CD4-positive, alpha-beta T cell treated with Interleukin-10 for 1 hour (primary cell): Measurements from ENCODE around the gene STK32C.
"Not testable (repeated sequence)": the region's sequence is repeated elsewhere in the genome, so short reads cannot be mapped to it uniquely, and the experiment has no call there.

ENCODE experiments used
- DNase-seq: peaks from one replicate; pipeline ENCODE4 v3.0.0-alpha.2; 2020

STK32C gene

DNA sequence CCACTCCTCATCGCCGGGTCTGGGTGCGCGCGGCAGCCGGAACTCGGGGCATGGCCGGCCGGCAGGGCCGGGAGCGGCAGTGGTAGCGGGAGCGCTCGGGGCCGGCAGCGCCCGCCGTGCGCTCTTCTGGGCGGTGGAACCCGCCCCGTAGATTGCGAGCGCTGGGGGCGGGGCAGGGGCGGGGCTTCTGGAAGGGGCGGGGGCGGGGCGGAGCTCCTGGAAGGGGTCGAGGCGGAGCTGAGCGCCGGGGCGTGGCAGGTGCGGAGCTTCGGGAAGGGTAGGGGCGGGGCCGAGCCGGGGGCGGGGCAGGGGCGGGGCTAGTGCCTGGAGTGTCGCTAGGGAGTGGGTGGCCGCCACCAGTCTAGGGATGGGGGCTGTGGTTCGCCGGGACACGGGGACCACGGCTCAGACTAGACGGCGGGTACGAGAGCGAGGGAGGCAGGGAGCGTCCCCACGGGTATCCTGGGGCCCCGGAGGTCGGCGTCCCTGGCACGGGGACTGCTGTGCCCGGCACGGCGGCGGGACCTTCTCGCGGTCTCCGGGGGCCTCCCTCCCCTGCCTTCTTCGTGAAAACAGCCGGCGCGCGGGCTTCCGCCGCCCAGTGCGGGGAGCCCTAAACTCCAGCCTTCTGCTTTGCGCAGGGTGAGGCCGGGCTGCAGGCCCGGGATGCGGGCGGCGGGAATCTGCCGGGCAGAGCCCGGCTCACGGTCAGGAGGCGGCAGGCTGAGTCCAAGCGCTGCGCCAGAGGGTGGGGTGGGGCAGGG lies at the start of gene STK32C:
Gene STK32C, minus strand, starts transcription at position 128 of the 764 bp plus-strand sequence. Its CDS starts 117 bp downstream, at position 11.
- DNase-seq, result peak; percentile 92

DNA sequence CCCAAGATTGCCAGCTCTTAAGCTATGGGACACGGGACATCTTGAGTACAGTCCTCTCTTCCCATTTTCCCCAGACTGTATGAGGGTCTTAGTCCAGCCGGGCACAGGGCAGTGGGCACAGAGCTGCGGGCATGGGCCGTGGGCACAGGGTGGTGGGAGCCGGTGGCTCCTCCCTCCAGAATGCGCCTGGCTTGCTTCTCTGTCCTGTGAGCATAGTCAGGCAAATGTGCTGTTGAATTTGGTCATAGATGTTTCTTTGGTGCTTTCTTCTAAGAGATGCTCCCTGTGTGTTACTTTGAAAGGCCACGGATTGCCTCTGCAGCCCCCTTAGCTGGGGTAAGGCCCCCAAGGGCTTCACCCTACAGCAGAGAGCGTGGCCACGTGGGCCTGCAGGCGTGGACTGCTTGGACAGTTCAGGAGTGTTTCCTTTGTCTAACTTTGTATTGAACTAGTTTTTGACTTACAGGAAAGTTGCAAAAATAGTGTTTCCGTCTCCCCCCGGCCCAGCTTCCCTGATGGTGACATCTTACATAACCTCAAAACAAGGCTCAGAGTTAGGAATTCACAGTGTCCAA lies 49.0 kb upstream of the STK32C start:
- no peak for DNase-seq

DNA sequence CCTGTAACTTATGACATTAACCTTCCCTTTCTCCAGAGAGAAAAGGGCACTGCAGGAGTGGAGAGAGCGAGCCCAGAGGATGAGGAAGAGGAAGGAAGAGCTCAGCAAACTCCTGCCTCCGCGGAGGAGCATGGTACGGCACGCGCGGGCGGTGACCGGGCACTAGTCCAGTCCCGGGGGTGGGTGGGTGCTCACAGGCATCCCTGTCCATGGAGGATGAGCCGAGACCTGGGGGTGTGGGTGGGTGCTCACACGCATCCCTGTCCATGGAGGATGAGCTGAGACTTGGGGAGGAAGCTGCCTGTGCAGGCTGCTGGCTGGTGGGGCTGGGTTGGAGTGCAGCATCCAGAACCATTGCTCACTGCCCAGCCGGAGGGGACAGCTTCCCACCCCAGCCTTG lies 48.0 kb upstream of the STK32C start:
- DNase-seq, result no peak

DNA sequence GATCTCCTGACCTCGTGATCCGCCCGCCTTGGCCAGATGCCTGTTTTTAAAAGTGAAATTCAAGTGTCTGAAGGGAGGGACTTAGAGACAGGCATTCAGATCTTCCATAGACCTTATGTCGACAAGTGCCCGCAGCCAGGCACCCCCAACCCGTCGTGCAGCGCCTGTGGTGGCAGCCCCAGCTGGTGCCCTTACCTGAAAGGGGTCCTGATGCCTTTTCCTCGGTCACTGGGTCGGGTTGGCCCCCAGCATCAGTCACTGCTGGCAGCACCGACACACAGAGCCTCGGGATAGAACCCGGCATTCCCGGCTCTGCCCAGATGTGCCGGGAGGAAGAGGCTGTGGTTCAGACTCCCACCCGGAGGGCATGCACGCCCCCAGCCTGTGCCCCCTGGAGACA lies 47.5 kb upstream of the STK32C start:
- DNase-seq, result no peak

DNA sequence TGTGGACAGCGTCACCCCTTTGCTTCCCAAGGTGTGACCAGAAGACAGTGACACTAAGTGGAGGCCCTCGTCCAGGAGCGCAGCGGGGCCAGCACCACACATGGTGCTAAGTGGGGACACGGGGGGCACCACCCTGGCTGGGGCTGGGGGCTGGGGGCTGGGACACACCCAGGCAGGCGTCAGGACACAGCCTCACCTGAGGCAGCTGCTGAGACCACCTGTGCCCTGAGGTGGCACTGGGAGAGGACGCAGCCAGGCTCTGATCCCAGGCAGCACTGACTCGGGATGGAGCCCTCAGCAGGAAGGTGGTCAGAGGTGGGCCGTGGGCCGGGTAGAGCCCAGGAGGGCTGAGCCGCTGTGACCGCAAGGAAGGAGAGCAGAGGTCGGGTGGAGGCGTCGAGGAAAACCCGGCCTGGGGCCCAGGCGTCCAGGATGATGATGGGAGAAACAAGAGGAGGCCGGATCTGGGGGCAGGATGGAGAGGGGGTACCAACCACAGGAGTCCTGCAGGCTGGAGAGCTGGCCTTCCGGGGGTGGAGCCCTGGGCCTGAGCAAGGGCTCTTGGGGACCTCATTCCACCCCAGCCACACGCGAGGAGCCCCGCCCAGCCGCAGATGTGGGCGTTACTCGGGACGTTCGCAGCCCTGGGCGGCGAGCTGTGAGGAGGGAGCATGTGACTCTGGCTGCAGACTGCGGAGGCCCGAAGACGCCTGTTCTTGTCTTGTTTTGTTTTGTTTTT lies 46.8 kb upstream of the STK32C start:
- DNase-seq, result no peak

DNA sequence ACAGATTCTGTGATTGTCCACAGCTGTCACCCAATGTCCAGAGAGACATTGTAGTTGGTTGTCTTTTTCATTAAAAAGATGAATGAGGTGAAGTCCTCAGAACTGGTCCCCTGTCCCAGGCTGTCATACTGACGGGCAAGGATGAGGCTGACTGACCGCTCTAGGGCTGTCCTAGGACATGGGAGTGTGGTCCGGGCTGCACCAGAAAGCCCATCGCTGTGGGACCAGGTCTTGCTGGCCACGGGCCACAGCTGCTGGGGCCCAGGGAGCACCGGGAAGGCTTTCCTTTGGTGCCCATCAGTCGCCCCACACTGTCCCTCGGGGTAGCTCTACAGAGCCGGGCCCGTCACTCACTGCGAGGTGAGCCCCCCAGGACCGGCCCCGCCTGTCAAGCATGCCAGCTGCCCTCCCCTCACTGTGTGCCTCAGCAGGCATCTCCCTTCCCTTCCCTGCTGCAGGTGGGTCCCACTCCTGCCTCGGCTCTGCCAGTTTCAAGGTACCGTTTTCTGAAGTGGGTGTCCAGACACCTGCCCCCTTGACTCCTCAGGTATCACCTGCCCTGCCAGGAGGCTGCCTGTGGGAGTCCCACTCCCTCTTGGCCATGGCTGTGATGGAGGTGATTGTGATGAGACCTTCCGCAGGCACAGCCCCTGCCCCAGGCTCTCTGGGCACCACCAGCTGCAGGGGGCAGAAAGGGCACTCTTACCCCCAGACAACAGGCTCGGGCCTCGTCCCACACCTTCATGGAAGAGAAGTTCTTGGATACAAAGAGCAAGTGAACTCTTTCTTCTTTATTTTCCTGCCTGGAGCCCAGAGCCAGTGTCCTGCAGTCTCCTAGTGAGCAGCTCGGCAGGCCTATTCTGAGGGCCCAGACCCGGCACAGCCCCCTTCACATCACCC lies 46.0 kb upstream of the STK32C start:
- no peak for DNase-seq

DNA sequence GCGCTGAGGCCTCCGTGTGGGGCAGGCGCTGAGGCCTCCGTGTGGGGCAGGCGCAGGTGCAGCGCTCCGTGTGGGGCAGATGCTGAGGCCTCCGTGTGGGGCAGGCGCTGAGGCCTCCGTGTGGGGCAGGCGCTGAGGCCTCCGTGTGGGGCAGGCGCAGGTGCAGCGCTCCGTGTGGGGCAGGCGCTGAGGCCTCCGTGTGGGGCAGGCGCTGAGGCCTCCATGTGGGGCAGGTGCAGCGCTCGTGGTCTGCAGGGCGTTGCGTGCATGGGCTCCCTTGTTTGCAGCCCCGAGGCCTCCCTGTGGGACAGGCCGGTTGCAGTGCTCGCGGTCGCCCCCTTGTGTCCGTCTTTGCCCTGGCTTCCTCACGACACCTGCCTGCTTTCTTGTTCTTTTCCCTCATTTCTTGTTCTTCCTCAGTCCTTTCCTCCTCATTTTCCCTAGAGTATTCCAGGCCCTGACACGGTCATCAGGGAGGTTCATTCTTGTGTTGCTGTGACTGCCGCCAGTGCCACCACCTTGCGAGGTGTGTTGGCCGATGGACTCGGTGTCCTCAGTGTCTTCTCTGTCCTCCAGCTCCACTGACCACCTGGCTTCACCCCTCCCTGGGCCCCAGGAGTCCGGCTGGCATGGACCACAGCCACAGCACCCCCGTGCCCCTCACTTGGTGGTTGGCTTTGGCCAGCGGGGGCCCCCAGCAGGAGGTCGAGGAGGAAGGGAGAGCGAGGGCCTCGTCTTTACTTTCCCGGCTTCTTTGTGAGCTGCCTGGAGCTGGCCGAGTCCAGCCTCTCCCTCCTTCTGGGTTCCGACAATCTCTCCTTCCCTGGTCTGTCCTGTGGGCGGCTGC lies 44.9 kb upstream of the STK32C start:
- peak; percentile 74 for DNase-seq

DNA sequence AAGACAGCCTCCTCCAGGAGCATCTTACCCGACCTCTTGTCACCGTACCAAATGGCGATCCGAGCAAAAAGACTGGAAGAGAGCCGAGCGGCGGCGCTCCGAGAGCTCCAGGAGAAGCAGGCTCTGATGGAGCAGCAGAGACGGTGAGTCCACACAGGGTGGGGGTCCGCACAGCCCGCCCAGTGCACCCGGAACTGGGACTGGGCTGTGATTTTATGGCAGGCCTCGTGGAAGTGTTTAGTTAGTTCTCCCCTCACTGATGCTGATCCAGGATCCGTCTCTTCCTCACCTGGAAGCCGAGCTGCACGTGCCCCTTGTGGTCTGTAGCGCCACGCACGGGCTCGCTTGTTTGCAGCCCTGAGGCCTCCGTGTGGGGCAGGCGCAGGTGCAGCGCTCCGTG lies 43.9 kb upstream of the STK32C start:
- DNase-seq, result no peak

DNA sequence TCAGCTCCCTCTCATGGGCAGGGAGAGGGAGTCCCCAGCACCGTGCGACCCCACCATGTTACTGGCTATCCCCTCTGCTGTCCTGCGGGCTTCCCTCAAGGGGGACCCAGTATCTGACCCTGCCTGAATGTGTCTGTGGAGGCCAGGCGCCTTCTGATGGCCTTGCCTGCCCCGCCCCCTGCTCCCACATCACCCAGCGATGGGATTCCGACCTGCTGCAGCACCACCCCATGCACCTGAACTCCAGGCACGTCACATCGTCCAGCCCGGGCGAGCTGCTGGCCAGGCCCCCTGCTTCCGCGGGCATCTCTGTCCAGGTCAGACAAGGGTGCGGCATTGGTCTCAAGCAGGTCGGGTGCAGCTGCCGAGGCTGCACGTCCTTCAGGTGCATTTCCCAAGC lies 43.2 kb upstream of the STK32C start:
- DNase-seq, result no peak

DNA sequence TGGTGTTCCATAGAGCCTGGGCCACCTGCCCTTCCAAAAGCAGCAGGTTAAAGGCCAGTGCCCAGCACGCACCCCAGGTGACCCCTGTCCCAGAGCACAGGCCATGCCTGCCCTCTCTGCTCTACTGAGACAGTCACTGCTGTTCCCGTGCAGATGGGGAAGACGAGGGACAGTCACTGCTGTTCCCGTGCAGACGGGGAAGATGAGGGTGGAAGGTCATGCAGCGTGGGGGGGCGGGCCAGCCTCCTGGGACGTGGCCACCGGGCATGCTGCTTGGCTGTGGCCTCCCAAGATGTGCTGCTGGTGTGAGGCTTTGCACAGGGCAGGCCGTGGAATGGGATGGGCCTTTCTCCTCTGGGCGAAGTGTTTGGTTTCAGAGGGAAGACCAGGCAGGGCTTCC lies 42.6 kb upstream of the STK32C start:
- no peak for DNase-seq

DNA sequence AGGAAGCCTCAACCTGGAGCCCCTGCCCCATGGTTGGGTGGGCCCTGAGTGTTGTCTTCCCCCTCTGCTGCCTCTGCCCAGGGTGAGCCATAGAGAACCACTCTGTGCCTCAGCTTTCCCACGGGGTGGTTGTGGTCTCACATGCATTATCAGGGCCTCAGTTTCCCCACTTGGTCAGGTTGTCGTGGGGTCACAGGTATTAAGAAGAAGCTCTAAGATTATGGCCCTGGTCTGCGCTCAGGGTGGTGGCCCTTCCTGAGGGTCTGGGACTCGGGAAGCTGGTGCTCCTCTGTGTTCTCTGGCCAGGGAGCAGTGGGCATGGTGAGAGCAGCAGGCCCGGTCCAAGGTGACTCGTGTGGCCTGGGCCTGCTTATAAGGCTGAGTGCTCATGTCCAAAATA lies 42.0 kb upstream of the STK32C start:
- no peak for DNase-seq

DNA sequence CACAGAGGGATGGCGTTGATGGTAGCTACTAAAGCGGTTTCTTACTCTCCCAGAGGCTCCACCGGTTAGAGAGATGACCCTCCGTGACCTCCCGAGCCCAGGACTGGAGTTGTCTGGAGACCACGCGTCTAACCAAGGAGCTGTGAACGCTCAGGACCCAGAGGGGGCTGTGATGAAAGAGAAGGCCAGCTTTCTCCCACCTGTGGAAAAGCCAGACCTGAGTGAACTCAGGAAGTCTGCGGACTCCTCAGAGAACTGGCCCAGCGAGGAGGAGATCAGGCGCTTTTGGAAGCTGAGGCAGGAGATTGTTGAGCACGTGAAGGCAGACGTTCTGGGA lies 40.1 kb upstream of the STK32C start:
- no peak for DNase-seq

DNA sequence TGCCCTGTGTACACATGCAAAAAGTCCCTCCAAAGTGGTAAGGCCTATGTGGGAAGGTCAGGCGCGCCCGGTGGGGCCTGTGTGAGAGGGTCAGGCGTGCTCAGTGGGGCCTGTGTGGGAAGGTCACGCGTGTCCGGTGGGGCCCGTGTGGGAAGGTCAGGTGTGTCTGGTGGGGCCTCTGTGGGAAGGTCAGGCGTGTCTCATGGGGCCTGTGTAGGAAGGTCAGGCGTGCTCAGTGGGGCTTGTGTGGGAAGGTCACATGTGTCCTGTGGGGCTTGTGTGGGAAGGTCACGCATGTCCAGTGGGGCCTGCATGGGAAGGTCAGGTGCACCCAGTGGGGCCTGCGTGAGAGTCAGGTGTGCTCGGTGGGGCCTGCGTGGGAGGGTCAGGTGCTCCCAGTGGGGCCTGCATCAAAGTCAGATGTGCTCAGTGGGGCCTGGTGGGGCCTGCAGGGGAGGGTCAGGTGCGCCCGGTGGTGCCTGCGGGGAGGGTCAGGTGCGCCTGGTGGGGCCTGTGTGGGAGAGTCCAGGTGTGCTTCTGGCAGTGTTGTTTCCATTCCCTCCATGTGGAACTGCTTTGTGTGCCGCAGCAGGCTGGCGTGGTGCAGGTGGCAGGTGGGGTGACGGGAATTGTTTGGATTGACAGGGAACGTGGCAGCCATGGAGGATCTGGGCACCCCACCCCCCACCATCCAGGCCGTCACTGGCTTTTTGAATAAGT lies 39.6 kb upstream of the STK32C start:
- no peak for DNase-seq

DNA sequence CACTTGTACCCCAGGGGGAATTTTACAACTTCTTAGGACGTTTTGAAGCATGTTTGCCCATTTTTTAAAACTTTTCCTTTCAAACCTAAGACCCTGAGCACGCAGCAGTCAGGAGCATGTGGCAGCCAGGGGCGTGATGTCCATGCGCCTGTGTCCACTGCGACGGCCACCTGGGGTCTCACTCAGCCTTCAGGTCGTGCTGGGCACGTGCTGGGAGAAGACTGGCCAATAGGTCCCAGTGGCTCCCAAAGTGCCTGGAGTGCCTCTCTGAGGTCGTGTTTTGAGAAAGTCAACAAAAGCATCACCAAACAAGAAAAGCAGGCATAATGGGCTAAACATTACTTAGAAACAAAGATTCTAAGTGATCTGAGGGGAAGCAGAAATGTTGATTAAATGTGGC lies 39.1 kb upstream of the STK32C start:
- no peak for DNase-seq

DNA sequence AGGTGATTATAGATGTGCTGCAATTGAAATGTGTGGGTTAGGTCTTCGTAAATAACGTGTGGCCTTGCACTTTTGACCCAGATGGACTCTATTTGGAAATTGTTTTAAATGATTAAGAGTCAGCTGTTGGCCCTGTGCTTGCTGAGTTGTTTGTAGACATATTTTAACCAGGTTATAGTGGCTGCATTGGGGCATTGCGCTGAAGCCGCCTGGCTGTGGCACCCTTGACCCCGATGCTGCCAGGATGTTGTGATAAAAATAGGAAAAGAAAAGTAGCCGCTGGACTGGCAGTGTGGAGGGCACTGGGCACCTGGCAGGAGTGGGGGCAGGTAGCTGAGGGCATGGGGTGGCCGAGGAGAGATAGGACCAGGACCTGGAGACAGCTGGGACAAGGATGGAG lies 37.6 kb upstream of the STK32C start:
- DNase-seq, result no peak

DNA sequence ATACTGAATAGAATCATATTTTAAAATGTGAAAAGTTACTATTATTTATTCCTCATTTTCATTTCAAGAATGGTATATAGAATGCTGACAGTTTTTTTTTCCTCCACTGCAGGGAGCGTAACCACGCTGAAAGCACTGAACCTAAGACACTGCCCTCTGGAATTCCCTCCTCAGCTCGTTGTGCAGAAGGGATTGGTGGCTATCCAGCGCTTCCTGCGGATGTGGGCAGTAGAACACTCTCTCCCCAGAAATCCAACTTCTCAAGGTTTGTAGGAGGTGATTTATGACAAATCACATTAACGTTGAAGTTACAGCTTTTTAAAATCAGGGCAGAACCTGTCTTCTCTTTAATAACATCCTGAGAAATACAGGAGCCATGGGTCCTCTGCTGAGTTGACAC lies 36.6 kb upstream of the STK32C start:
- DNase-seq, result no peak

DNA sequence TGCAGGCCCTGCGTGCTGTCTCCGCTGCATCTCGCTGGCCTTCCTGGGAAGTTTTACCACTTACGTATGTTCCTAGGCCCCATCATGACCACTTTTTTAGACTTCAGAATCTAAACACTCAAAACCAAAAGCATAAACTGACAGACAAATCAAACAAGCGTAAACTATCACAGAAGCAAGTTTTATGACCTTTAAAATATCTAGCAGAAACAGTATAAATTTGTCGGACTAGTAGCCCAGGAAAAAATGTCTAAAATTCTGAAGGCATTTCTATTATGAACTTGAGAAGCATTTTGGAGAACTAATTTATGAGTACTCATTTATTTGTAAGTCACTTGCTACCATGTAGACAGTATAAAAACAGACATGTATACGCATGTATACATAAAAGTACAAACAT lies 34.8 kb upstream of the STK32C start:
- no peak for DNase-seq

DNA sequence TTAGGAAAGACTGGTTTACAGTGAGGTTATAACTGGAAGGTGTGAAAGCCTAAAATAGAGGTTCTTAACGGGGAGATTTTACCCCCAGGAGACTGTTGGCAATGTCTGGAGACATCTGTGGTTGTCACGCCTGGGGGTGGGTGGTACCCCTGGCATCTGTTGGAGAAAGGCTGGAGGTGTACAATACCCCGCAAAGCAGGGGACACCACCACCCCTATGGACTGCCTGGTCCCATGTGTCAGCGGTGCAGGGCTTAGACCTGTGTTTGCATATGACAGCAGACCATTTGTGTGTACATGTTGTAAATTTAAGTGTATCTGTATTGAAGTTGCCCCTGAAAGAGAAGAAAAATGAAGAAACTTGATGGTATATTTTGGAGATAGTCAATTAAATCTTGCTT lies 34.0 kb upstream of the STK32C start:
- no peak for DNase-seq

DNA sequence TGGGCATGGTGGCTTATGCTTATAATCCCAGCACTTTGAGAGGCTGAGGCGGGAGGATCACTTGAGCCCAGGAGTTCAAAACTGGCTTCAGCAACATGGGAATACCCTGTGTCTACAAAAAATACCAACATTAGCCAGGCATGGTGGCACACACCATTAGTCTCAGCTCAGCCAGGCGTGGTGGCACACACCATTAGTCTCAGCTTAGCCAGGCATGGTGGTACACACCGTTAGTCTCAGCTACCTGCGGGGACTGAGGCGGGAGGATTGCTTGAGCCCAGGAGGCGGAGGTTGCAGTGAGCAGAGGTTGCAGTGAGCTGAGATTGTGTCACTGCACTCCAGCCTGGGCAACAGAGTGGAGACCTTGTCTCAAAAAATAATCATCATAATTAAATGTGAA lies 33.3 kb upstream of the STK32C start:
- no peak for DNase-seq

DNA sequence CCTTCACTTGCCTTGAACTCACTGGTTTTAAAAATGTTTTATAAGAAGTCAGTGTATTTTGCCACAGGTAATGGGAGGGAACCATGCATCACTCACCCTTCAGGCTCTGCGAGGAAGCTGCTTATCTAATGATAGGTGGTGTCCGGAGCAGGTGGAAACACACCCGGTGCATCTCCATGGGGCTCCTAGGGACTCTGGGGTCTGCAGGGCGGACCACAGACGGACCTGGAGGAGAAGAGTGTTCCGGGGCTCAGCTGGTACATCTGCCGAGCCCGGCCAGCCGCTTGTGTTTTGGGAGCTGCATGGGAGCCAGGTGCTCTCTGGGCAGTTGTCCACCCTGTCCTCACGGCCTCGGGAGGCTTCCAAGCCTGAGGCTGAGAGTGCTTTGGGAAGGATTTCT lies 31.5 kb upstream of the STK32C start:
- no peak for DNase-seq

DNA sequence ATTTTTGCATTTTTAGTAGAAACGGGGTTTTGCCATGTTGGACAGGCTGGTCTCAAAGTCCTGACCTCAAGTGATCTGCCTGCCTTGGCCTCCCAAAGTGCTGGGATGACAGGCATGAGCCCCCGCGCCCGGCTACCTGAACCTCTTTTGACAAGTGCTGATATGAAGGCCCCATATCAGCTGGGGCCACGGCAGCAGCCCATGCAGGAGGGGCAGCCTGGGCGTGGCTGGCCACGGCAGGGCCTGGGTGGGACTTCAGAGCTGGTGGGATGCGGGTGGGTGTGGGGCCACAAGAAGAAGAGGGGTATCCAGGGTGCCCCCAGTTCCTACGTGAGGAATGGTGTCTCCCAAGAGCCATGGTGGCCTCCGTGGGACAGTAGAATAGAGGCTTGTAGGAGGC lies 31.1 kb upstream of the STK32C start:
- DNase-seq, result no peak

DNA sequence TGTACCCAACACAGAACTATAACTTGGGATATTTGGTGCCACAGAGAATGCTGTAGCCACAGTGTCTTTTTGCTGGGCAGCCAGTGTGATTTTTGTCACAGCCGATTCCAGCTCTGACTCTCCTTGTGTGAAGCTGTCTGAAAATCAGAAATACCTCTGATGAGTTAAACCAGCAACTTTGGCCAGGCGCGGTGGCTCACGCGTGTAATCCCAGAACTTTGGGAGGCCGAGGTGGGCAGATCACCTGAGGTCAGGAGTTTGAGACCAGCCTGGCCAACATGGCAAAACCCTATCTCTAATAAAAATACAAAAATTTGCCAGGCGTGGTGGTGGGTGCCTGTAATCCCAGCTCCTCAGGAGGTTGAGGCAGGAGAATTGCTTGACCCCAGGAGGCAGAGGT lies 30.1 kb upstream of the STK32C start:
- DNase-seq, result not testable (repeated sequence)
